HG03378 (cell line): ENCODE results near the gene ARHGAP5.
A peak's percentile ranks its signal among the peaks of the same experiment; 100 is the strongest.

Experiments used
- ATAC-seq: cut with Tn5 transposase; IDR thresholded peaks from one replicate; pipeline ENCODE4 v1.9.1; 2021; ENCODE audit warnings: mild to moderate bottlenecking, moderate library complexity; ENCODE audit not compliant: unreplicated experiment

The ARHGAP5 gene

DNA sequence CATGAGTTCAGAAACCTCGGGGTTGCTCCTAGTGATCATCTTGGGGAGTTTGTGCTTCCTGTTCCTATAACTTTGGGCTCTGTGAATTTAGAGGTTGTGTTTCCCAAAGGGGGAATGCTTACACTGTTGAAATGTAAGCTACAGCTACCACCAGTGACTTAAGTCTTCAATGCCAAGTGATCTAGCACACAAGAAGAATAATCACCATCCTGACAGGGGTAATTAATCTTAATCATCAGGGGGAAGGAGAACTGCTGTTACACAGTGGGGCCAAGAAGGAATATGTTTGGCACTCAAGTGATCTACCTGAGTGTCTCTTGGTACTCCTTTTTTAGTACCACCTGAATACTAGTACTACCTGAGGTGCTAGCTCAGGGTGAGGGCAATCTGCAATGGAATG, 89.8 kb downstream of the ARHGAP5 start:
- no peak for ATAC-seq

DNA sequence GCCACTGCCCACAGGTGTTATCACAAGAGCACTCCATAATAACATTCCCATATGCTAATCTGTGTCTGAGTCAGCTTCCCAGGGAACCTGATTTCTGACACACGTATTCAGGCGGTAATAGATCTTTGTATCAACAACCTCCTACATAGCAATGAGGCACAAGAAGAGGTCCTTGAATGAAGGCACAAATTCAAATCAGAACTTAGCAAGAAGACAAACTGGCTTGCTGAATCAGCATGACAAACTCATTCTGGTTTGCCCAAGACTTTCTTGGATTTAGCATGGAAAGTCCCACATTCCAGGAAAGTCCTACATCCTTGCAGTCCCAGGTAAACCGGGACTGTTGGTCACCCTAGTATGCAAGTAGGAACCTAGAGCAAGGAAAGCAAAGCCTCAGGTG, 90.8 kb downstream of the ARHGAP5 start:
- ATAC-seq = no peak

DNA sequence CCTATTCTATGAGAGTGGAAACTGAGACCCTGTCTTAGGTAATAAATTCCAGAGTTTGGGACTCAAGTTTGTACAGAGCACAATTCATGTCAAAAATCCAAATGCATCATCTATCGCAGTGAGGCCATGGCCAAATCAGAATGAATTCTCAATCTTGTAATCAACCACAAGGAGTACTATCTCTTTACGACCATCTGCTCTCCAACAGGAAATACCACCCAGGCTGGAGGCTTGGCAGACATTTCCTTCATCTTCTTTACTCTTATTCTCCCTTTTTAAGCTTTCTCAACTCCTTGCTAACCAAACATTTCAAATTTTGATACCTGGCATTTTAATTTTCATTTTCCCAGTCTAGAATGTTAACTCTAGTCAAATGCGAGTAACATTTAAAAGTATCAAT, 92.1 kb downstream of the ARHGAP5 start:
- no peak for ATAC-seq

DNA sequence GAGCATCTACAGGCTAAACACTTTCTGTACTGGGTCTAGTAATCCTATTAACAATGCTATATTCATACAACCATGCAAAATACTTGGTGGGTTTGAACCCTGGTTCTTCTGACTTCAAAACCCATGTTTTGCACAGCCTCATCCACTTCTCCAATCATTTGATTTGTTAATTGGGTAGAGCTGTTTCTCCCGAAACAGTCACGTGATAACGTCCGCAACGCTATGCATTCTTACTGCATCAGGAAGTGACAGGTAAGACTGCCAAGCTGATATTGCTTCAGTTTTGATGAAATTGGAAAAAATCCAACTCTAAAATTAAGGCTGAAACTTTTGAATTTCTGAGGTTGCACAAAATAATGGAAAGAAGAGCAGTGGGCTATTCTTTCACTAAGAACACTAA, 94.4 kb downstream of the ARHGAP5 start:
- ATAC-seq = no peak

DNA sequence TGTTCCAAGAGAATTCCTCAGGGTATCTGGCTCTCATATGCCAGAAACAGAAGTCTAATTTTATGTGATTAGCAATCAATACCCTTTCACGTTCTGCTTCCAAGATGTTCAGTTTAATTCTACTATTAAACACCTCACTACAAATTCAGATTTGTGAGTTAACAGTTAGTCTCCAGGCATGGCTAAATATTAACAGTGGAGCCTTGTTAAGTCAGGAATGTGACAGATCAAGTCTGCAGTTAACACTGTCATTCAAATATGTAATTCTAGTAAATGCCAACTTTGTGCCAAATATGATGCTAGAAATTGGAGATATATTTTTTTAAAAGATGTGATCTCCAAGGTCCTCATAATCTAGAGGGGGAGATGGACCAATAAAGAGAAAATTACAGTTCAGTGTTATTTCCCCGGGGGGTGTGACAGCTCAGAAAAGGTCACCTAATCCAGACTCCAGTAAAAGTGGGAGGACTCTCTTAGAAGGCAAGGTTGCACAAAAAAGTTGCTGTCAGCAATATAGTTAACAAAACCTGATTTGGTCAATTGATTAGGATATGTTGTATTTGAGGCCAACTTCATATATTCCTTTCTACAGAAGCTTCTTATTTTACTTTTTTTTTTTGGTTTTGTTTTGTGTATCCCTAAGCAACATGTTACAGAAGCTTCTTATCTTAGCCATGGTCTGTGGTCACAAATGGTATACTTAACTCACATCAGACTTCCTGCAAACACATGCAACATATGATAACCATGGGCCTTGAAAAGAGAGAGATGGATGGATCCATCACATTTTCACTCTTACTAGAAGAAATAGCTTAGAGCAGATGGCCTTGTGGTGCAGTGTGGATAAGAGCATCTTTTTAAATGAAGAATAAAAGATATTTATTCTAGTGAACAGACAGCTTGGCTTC, 106.3 kb downstream of the ARHGAP5 start:
- no peak for ATAC-seq

DNA sequence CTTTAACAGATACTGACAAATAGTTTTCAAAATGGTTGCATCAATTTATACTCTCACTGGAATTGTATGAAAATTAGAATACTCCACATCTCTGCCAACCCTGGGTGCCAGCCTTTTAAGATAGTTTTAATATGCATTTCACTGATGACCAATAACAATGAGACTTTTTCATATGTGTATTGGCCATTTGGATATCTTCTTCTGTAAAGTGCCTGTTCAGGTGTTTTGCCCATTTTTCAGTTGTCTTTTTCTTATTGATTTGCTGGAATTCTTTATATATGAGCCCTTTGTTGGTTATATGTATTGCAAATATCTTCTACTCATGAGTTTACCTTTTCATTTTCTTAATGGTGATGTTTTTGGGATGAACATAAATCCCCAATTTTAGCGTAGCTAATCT, 108.0 kb downstream of the ARHGAP5 start:
- ATAC-seq = no peak

DNA sequence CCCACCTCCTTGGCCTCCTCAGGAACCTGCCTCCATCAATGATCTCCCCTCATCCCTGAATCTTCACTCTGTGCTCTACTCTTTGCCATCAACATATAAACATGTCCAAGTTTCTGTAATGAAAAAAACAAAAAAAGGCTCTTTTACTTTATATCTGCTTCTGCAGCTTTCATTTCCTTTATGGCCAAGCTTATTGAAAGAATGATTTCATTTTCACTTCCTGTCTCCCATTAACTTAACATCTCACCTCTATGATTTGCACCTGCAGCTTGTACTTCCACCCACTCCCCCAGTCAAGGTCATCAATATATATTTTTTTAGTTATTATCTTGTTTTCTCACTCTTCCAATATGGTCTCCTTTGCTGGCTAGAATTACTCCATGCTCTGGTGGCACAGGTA, 109.1 kb downstream of the ARHGAP5 start:
- ATAC-seq = peak; percentile 58

DNA sequence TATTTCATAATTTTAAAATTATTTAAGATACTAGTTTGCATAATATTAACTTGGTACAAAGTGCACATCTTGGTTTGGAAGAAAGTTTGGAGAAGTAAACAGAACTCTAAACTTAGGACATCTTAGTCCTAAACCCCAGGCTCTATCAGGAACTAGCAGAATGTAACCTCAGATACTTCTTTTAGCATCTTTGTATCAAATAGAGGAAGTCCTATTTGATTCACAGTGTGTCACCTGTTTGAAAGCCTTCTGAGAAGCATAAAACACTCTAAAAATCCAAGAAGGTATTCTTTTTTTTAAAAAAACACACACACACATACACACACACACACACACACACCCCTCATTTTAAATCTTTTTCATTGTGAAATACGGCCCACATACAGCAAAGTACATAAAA, 112.7 kb downstream of the ARHGAP5 start:
- no peak for ATAC-seq

DNA sequence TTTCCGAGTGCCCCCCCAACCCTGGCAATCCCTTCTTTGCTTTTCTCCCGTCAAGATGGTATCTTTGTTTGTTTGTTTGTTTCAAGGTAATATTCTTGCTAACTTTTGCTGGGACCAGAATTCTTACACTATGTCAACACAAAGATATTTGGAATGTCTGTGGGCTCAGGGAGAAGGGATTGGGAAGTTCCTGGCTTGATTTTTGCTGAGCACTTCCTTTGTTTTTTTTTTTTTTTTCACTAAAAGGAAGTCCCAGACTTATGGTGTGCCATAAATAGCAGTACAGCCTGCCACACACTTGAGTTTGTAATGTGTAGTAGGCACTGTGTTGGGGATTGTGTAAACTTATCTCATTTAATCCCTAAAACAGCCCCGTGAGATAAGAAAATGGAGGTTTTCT, 113.6 kb downstream of the ARHGAP5 start:
- no peak for ATAC-seq

DNA sequence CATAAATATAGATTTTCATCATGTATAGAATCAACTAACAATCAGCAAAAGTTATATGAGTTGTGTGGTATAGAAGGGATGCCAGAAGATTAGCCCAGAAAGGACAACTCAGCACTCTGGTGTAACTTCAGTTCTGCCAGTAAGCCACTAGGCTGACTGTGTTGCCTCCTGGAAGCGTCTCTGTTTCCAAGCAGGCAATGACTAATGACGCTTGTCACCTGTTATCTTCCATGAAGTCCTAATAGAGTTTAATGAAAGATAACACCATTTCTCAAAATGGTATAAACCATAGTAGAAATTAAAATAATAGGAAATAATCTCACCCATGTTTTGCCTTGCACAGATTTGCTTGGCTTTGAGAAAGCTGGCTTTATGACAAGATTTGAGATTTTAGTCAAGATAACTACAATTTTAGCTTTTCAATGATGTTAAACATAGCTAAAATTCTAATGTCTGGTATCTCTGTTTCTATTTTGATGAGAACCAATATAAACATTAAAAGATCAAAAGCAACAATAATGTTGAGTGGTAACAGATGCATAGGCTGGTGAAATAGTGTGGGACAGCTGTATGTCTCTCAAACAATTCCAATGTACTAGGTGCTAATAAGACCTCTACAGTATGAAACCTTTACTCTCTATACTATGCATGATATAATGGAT, 115.7 kb downstream of the ARHGAP5 start:
- no peak for ATAC-seq

DNA sequence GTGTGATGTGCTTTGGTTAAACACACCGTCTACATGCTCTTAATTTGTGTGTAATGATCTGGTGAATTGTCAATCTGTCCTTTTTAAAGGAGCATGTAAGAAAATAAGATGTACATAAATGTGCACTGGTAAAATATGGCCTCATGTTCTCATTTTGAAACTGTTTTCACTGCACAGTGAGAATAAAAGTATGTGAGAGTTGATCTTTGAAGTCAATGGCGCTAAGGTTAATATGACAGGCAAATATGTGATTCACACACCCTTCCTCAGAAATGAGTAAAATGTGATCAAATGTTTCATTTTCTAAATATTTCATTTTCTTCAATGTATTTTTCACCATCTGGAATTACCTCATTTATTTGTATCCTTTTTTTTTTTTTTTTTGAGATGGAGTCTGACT, 116.4 kb downstream of the ARHGAP5 start:
- no peak for ATAC-seq

DNA sequence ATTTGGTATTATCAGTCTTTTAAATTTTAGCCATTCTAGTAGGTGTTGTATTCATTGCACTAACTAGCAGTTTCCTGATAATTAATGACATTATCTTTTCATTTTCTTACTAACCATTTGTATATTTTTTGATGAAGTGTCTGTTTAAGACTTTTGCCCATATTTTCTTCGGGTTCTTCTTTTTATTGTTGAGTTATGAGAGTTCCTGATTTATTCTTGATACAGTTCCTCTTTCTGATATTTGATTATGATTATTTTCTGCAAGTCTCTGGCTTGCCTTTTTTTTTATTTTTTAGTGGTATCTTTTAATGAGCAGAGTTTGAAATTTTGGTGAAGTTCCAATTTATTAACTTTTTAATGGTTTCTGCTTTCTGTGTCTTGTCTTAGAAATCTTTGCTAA, 118.5 kb downstream of the ARHGAP5 start:
- ATAC-seq = no peak

DNA sequence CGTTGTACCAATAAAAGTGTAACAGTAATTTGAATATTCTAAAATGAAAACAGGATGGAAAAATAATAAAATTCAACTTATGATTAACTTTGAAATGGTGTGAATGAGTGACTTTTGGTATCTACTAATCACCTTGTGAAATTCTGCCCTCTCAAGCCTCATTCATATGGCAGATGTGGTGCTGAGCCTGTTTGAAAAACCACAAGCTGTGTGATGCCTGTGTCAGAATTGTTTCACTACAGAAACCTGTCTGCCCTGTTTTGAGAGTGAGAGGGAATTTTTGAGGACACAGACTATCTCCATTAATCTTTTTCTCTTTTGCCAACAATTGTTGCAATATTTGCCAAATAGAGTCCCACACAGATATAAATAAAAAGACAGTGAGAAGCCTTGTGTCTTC, 120.8 kb downstream of the ARHGAP5 start:
- ATAC-seq = peak; percentile 45

DNA sequence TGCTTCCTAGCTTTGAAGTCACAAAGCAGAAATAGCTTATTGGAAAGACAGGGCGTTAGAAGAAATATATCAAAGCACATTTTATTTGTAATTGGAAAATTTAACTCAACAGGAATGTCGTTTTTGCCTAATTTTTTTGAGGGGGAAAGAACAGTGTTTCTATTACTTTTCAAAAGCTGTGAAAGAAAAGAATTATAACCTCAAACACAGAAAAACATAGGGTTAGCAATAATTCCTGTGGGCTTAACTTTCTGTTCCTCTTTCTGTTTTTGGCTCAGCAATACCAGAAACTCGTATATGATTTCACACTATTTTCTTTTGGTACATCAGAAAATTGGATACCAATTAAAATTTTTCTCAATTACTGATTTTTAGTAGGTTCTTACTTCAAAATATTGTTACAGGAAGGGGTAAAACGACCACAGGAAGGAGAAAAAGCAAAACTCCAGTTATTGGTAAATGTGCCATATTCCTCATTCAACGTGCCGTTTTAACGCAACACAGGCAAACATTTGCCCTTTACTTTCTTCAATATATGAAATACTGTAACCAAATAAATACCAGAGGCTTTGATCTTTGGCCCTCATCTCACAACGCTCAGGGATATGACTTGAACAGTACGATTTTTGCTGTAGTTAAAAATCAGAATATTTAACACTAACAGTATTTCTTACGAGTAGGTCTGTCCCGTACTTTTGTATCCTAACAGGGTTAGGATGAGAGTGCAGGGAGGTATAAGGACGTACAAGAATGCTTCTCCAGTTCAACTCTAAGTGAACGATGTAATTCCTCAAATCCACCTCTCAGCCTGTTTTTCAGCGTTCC, 123.5 kb downstream of the ARHGAP5 start:
- ATAC-seq = peak; percentile 32

DNA sequence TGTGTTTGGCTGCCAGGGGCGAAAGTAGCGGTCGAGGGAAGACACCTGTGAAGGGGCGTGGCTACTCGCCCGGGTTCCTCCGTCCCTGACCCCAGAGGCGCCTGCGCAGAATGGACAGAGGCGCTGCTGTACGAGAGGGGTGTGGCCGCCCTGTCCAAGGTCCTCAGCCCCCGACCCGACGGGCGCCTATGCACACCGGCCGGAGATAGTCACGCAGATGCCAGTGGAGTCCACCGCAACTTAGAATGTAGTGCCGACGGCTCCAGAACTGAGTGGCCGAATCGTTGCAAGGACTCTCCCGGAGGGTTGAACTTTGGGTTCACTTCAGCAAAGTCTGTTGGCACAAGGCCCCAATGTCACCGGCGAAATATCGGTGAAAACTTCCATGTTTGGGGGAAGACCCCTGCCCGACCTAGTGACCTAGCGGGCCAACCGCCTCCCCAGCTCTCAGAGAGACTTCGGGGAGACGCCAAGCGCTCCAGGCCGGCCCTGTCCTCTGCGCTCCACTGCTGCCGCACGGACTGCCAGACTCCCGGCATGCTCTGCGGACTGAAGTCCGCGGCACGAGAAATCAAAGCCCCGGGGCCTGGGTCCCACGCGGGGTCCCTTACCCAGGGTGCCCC, 124.2 kb downstream of the ARHGAP5 start:
- ATAC-seq = peak; percentile 40

DNA sequence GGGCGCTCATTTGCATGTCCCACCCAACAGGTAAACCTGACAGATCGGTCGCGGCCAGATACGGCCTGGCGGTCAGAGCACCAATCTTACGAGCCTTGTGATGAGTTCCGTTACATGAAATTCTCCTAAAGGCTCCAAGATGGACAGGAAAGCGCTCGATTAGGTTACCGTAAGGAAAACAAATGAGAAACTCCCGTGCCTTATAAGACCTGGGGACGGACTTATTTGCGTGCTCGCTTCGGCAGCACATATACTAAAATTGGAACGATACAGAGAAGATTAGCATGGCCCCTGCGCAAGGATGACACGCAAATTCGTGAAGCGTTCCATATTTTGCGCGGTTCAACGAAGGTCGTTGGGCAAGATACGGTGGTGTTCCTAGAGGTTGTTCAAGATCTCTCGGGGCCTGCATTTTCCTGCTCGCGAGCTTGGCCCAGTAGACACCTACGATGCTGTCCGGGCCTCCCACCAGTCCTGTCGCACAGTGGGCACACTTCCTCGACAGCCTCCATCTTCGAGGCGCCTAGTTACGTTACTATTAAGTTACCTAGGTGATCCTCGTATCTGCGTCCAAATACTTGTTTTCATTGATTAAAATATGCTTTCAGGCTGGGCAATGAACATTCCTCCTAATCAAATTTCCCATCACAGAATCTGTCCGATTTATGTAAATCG, 124.8 kb downstream of the ARHGAP5 start, which contains the start of gene RNU6-7:
Gene RNU6-7 (plus strand): TSS at position 230 of the 675 bp plus-strand sequence.
- no peak for ATAC-seq

DNA sequence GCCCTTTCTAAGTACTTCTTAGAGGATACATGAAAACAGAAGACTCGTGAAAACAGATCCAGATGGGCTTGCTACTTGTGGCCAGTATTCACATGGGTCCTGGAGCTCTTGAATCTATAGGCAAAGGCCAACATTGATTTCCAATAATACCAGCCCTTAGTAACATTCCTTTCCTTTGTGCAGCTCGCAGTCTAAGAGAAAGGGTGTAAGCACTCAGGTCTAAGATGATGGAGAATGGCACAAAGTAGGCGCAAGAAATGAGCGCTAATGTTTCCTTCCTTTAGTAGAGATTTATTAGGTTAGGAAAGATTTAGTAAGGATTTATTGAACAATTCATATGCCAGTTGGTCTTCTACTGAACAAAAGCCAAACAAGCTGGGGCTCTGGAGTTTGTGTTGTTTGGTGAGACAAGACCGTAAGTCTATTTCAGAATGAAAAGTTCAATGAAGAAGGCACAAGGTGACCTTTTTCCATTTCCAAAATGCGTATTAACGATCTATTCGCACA, 125.4 kb downstream of the ARHGAP5 start:
- no peak for ATAC-seq

DNA sequence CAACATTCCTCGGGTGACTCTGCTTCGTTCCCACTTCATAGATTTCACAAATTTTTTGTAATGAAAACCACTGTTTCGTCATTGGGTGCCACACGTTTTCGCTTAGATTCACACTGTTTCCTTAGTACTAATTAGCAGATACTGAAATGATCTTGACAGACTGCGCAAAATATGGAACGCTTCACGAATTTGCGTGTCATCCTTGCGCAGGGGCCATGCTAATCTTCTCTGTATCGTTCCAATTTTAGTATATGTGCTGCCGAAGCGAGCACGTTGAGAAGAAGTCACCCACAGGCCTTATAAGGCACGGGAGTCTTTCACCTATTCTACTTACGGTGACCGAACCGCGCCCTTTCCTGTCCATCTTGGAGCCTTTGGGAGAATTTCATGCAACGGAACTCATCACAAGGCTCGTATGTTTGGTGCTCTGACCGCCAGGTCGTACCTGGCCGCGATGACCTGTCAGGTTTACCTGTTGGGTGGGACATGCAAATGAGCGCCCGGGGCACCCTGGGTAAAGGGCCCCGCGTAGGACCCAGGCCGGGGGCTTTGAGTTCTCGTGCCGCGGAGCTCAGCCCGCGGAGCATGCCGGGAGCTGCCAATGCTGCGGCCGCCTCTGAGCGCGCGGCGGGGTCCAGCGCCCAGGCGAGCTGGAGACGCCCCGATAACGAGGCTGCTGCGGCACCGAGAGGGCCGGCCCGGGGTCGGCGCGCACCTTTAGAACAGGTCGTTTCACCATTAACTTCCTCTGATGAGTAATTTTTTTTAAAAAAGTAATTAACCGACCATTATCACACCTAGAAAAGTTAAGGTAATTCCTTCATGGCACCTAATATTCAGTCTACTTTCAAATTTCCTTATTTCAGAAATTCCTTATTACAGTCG, 126.1 kb downstream of the ARHGAP5 start, which contains the start of gene RNU6-8:
Gene RNU6-8 (minus strand): TSS at position 272 of the 885 bp plus-strand sequence.
- ATAC-seq = peak; percentile 61

DNA sequence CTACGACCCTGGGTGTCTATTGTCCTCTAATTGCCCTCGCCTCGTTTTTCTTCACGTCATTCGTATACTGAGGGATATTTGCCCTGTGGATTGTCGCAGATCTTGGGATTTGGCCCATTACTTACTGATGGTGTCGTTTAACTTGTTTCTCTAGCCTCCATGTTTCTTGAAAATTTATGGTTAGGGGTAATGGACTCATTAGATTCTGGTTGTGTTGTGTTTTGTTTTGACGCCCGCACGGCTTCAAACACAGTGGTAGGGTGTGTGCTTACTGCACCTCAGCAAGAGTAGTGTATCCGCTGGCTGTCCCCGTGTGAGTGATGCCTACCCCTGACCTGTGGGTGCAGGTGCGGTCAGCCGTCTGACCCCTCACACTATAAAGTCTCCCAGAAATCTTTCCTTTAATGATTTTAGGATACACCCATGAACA, 126.8 kb downstream of the ARHGAP5 start:
- ATAC-seq = no peak
